Measurements from ENCODE around the gene KRT37. TPM values are rescaled to one million over a fixed set of nuclear protein-coding genes. Genes with fewer than 3 reads are reported as not detected.

Gene KRT37
- total RNA-seq, 2 experiments from 2014 or later: not detected

DNA sequence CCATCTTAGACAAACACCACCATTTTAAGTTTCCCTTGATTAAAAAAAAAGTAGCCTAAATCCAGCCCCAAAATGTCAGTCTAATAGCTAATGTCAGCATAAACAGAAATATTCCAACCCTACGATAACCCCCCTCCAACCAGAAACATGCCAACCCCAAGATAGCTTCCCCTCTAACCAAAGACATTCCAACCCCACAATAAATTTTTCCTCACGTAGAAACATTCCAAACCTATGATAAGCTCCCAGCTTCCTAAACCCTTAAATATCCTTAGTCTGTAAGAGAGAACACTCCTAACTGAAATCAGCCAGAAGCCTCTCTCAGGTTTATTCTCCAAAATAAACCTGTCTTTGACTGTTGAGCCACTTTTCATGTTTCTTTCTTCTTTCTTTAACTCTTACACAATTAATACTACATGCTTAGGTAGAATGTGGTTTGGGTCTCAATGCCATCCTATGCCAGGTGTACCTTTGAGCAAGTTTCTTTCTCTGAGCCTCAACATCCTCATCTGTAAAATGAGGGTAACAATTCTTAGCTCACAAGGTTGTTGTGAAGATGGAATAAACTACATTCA lies 26.9 kb upstream of the KRT37 start:
- Mint-ChIP-seq H3K4me1 (ENCODE audit: low read depth) (no peaks in the 10 kb centered on the region), H3K4me3 (no peak overlapping the region)
- CTCF ChIA-PET: interaction anchor here (1.1 to 1.3 kb wide), 2 partner anchors 98 to 197 kb away, joined by 3 to 6 read pairs; no protein-coding TSS in a partner anchor

DNA sequence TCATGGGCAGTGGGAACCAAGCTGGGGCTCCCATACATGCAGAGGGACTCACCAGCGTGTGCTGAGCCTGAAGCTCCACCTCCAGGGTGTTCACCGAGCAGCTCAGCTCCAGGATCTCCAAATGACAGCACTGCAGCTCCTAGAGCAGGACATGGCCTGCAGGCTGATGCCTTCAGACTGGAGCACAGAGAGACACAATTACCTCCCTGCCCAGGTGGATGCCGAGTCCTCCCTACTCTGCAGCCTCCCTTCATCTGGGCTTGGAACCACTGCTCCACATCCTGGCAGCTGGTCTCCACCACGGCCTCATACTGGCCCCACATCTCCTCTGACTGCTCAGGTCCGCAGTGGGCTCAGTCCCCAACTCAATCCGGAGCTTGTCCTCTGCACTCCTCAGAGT lies 24.6 kb upstream of the KRT37 start:
- Mint-ChIP-seq H3K27ac (no peak overlapping the region), H3K4me3 (no peak overlapping the region), H3K9me3 (ENCODE audit: insufficient read depth) (no peaks in the 10 kb centered on the region), H3K27me3 (ENCODE audit: low read depth) (peaks cover 12% of the 10 kb centered on the region), H3K4me1 (ENCODE audit: low read depth) (no peaks in the 10 kb centered on the region), H3K36me3 (ENCODE audit: low read depth) (no peaks in the 10 kb centered on the region)
- DNase-seq (no peak), ATAC-seq (no peak)
- CTCF ChIA-PET: no interaction called here
- POLR2A ChIA-PET: interaction anchor here (1.2 kb wide), 1 partner anchor 12 kb away, joined by 3 read pairs; no protein-coding TSS in a partner anchor

More for the DNA sequence above, 26.9 kb upstream of the KRT37 start:
- DNase-seq (no peak), ATAC-seq (no peak)
- Mint-ChIP-seq H3K27ac (no peak overlapping the region), H3K9me3 (ENCODE audit: insufficient read depth) (no peaks in the 10 kb centered on the region), H3K36me3 (ENCODE audit: low read depth) (no peaks in the 10 kb centered on the region), H3K27me3 (ENCODE audit: low read depth) (peaks cover 8% of the 10 kb centered on the region)
- POLR2A ChIA-PET: no interaction called here

DNA sequence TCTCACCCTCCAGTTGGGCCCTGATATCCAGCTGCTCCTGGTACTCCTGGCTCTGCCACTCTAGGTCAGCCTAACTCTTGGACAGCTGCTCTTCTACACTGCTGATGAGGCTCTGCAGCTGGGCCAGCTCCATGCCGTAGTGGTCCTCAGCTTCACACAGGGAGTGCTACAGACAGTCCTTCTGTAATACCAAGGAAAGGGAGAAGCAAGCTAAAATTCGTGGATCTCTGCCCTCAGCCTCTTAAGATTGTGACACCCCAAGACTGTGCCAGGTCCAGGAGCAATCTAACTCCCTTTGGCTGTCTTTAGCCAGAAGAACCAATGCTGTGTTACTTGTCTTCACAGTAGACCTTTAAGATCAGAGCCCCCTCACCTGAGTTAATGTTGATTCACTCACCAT lies 24.1 kb upstream of the KRT37 start:
- no peak overlapping the region for H3K27ac Mint-ChIP-seq
- ChIA-PET POLR2A (interaction anchor here (1.2 kb wide), 1 partner anchor 12 kb away, joined by 3 read pairs; no protein-coding TSS in a partner anchor), CTCF (no interaction called here)

DNA sequence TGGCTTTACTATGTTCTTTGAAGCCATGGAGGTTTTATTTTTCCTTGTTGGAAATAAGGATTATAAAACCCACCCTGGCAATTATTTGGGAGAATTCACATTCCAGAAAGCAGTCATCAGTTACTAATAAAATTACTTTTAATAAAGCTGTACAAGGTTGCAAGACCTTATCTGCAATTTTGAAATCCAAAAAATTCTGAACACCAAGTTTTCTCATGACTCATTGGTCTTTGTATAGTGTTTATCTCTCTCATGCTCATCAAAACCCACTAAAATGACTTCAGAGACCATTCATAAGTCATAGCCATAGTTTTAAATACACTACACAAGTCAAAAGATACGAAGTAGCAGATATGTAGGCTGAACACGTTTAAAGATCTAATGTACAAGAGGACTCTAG lies 22.4 kb upstream of the KRT37 start:
- DNase-seq: no peak
- no peaks in the 10 kb centered on the region for H3K4me1 Mint-ChIP-seq (ENCODE audit: low read depth)
- POLR2A ChIA-PET: no interaction called here
- H3K27ac Mint-ChIP-seq: no peak overlapping the region
- no peak overlapping the region for H3K4me3 Mint-ChIP-seq
- H3K27me3 Mint-ChIP-seq (ENCODE audit: low read depth): peaks cover 13% of the 10 kb centered on the region
- no peak for ATAC-seq
- no peaks in the 10 kb centered on the region for H3K36me3 Mint-ChIP-seq (ENCODE audit: low read depth)
- CTCF ChIA-PET: interaction anchor here (0.6 kb wide), 1 partner anchor 202 kb away, joined by 3 read pairs; no protein-coding TSS in a partner anchor
- no peaks in the 10 kb centered on the region for H3K9me3 Mint-ChIP-seq (ENCODE audit: insufficient read depth)

More for the DNA sequence above, 24.1 kb upstream of the KRT37 start:
- Mint-ChIP-seq H3K36me3 (ENCODE audit: low read depth) (no peaks in the 10 kb centered on the region), H3K9me3 (ENCODE audit: insufficient read depth) (no peaks in the 10 kb centered on the region), H3K27me3 (ENCODE audit: low read depth) (peaks cover 10% of the 10 kb centered on the region), H3K4me1 (ENCODE audit: low read depth) (no peaks in the 10 kb centered on the region), H3K4me3 (no peak overlapping the region)
- ATAC-seq (no peak), DNase-seq (no peak)

DNA sequence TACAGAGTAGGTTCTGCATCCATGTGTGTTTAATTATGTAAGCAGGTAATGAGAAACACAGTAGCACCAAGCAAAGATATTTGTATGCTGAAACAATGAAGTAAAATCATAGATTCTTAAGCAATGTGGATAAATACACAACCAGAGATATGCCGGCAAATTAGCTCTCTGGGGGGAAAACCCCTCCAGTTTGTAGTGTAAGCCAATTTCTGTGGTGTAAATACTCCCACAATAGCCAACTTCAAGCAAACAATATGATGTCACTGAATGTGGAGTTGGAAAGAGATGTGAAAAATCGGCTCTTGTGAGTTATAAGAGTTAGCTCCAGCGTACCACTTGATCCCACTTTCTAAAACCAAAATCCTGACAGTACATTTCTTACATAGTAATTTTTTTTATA lies 20.3 kb upstream of the KRT37 start:
- H3K36me3 Mint-ChIP-seq (ENCODE audit: low read depth): no peaks in the 10 kb centered on the region
- DNase-seq (no peak), ATAC-seq (no peak)
- peaks cover 12% of the 10 kb centered on the region for H3K27me3 Mint-ChIP-seq (ENCODE audit: low read depth)
- no peaks in the 10 kb centered on the region for H3K4me1 Mint-ChIP-seq (ENCODE audit: low read depth)
- ChIA-PET CTCF (no interaction called here), POLR2A (no interaction called here)
- H3K9me3 Mint-ChIP-seq (ENCODE audit: insufficient read depth): no peaks in the 10 kb centered on the region
- H3K4me3 Mint-ChIP-seq: no peak overlapping the region
- H3K27ac Mint-ChIP-seq: no peak overlapping the region

DNA sequence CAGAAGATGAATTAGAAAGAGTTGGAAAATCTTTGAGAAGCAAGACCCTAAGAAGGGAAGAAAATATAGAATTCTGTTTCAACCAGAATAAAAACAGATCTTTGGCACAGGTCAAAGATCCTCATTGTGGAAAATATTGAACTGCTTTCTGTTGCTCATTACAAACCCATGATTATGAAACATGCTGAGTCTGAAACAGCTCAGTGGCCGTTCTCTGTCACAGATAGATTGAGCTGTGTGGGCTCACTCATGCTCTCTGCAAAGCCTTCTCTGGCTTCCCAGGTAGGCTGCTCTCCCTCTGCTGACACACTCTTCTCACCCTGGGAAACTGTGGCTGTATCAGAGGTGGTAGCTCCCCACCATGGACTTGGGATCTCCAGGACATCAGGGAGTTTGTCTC lies 19.8 kb upstream of the KRT37 start:
- ChIA-PET POLR2A (no interaction called here), CTCF (no interaction called here)
- H3K27ac Mint-ChIP-seq: no peak overlapping the region
- ATAC-seq (no peak), DNase-seq (no peak)
- H3K9me3 Mint-ChIP-seq (ENCODE audit: insufficient read depth): no peaks in the 10 kb centered on the region
- H3K36me3 Mint-ChIP-seq (ENCODE audit: low read depth): no peaks in the 10 kb centered on the region
- H3K4me3 Mint-ChIP-seq: no peak overlapping the region
- peaks cover 12% of the 10 kb centered on the region for H3K27me3 Mint-ChIP-seq (ENCODE audit: low read depth)
- H3K4me1 Mint-ChIP-seq (ENCODE audit: low read depth): no peaks in the 10 kb centered on the region

DNA sequence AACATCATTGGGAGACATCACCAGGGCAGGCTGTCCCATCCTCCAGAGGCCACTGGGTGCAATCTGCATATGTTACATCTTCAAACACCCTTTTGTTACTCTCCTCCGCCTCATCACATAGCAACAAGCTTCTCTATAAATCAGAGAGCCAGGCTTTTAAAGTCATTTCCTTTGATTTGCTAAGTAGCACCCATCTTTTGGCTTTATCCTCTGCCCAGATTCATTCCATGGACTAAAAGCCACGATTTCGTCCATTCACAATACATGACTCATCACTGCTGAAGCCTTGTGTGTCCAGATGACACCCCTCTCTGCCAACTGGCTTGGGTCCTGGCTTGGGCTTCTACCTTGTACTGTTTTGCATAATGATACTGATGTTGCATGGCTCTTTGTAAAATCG lies 18.4 kb upstream of the KRT37 start:
- ATAC-seq (no peak), DNase-seq (no peak)
- POLR2A ChIA-PET: no interaction called here
- Mint-ChIP-seq H3K36me3 (ENCODE audit: low read depth) (no peaks in the 10 kb centered on the region), H3K4me1 (ENCODE audit: low read depth) (no peaks in the 10 kb centered on the region), H3K9me3 (ENCODE audit: insufficient read depth) (no peaks in the 10 kb centered on the region), H3K27me3 (ENCODE audit: low read depth) (peaks cover 12% of the 10 kb centered on the region), H3K4me3 (no peak overlapping the region), H3K27ac (no peak overlapping the region)
- CTCF ChIA-PET: no interaction called here

DNA sequence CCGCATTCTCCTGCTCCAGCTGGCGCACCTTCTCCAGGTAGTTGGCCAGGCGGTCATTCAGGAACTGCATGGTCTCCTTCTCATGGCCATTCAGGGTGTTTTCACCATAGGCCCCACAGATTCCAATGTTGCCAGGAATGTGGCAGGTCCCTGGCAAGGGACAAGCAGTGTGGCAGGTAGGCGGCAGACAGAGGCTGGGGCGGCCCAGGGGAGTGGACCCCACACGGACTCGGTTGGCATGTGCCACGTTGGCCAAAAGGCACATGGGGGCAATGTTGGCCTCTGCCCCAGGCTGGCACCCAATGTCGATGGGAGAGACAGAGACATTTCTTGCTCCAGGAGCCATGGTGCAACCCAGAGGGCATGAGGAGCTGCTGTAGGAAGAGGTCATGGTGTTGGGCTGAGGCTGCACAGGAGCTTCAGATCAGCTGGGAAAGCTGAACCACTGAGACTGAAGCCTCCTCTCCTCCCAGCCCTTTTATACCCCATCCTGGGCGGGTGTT lies 16.2 kb upstream of the KRT37 start, which contains the start of gene KRT38:
TSS of gene KRT38 (minus strand) at position 453 of the 503 bp plus-strand sequence. CDS start at position 391, 62 bp downstream.
- no peaks in the 10 kb centered on the region for H3K4me1 Mint-ChIP-seq (ENCODE audit: low read depth)
- H3K27me3 Mint-ChIP-seq (ENCODE audit: low read depth): peaks cover 12% of the 10 kb centered on the region
- no peaks in the 10 kb centered on the region for H3K9me3 Mint-ChIP-seq (ENCODE audit: insufficient read depth)
- no peak for DNase-seq
- H3K27ac Mint-ChIP-seq: no peak within 1 kb of the TSS
- no peak within 1 kb of the TSS for H3K4me3 Mint-ChIP-seq
- ChIA-PET POLR2A (no interaction called here), CTCF (no interaction called here)
- ATAC-seq: no peak
- no peaks in the 10 kb centered on the region for H3K36me3 Mint-ChIP-seq (ENCODE audit: low read depth)

DNA sequence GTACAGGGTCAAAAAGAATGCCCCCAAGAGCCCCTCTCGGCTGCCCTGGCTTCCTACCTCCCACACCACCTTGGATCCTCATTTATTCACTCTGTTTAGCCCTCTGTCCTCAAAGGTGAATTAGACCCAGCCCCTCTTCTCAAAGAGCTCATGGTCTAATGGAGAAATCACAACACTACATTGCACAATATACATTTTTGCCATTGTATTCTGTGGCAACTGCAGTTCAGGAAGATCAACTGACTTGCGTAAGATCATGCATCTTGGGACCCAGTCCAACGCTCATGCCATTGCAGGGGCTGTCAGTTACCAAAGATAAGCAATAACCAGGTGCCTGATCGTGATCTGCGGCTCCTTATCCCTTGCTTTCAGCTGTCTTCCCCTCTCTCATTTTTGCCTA lies 15.0 kb upstream of the KRT37 start:
- ChIA-PET CTCF (no interaction called here), POLR2A (no interaction called here)
- DNase-seq (no peak), ATAC-seq (no peak)
- no peaks in the 10 kb centered on the region for H3K4me1 Mint-ChIP-seq (ENCODE audit: low read depth)
- H3K27me3 Mint-ChIP-seq (ENCODE audit: low read depth): peaks cover 10% of the 10 kb centered on the region
- H3K4me3 Mint-ChIP-seq: no peak overlapping the region
- no peaks in the 10 kb centered on the region for H3K9me3 Mint-ChIP-seq (ENCODE audit: insufficient read depth)
- no peak overlapping the region for H3K27ac Mint-ChIP-seq
- no peaks in the 10 kb centered on the region for H3K36me3 Mint-ChIP-seq (ENCODE audit: low read depth)

DNA sequence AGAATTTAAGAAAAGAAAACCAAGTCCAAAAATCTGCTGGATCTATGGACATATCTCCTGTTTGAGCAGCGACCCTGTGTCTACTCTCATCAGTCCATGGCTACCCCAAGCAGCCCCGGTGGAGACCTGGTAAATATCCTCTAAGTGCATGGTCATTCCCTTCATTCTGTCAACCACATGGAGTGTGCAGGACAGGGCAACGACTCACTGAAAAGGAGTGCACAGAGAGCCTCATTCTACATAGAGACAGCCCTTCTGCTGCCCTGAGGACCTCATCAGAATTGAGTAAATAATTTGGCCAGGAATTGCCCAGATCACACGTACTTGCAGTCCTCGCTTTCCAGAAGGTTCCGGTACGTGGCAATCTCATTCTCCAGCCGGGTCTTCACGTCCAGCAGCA lies 13.4 kb upstream of the KRT37 start:
- ATAC-seq (no peak), DNase-seq (no peak)
- Mint-ChIP-seq H3K27ac (no peak overlapping the region), H3K4me1 (ENCODE audit: low read depth) (no peaks in the 10 kb centered on the region), H3K4me3 (no peak overlapping the region), H3K27me3 (ENCODE audit: low read depth) (peaks cover 7% of the 10 kb centered on the region), H3K9me3 (ENCODE audit: insufficient read depth) (no peaks in the 10 kb centered on the region), H3K36me3 (ENCODE audit: low read depth) (no peaks in the 10 kb centered on the region)
- CTCF ChIA-PET: no interaction called here
- POLR2A ChIA-PET: no interaction called here

DNA sequence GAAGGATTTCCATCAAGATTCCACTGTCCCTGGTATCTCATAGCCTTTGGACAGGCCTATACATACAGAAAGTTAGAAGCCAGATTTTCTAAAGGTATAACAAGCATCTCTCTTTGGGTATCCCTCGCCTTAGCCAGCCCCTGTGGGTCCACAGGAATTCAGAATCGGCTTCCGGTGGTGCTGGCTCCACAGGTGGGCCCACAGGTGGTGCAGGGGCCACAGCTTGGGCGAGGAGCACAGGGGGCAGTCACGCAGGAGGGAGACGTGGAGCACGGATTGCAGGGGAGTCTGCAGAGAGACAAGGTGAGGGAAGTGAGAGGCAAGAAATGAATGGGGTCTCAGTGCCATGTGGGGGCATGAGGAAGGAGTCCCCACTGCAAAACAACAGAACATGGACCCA lies 12.9 kb upstream of the KRT37 start:
- Mint-ChIP-seq H3K4me1 (ENCODE audit: low read depth) (no peaks in the 10 kb centered on the region), H3K27ac (no peak overlapping the region), H3K4me3 (no peak overlapping the region), H3K9me3 (ENCODE audit: insufficient read depth) (no peaks in the 10 kb centered on the region), H3K27me3 (ENCODE audit: low read depth) (peaks cover 7% of the 10 kb centered on the region), H3K36me3 (ENCODE audit: low read depth) (no peaks in the 10 kb centered on the region)
- CTCF ChIA-PET: no interaction called here
- DNase-seq (no peak), ATAC-seq (no peak)
- POLR2A ChIA-PET: no interaction called here

DNA sequence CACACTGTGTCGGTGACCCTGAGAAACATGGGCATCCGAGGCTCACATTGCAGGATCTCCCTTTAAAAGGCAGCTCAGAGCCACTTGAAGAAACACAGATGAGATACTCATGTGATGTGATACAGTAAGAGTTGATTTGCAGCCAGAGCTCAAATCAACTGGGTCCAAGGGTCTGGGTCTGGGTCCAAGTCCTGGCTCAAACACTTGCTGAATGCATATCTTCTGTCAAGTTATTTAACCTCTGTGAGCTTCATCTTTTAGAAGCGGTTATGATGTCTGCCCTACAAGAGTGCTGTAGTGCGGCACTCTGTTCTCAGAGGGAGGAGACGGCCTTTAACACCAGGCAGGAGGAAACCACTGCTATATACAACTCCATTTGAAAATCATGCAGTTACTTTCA lies 10.0 kb upstream of the KRT37 start:
- ATAC-seq (no peak), DNase-seq (no peak)
- Mint-ChIP-seq H3K27ac (no peak overlapping the region), H3K27me3 (ENCODE audit: low read depth) (peaks cover 4% of the 10 kb centered on the region), H3K4me3 (no peak overlapping the region), H3K4me1 (ENCODE audit: low read depth) (no peaks in the 10 kb centered on the region), H3K36me3 (ENCODE audit: low read depth) (no peaks in the 10 kb centered on the region), H3K9me3 (ENCODE audit: insufficient read depth) (no peaks in the 10 kb centered on the region)
- POLR2A ChIA-PET: no interaction called here
- CTCF ChIA-PET: interaction anchor here (0.7 to 1.3 kb wide), 3 partner anchors 18 to 228 kb away, joined by 3 read pairs; no protein-coding TSS in a partner anchor

DNA sequence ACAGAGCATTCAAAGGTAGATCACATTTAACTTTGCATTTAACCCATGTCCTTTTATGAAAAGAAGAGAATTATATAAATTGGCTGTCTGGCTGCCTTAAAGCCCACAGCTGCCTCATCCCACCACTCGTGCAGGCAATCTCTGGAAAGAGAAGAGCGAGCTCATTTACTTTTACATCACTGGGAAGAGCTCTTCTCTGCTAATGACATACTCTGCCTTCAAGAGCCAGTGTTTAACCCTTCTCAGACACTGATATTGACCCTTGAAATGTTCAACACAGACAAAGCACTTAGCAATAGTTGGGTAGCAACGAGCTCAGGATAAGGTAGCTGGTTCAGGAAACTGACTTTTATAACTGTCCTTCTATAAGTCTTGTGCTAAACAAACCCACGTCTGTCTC lies 9.6 kb upstream of the KRT37 start:
- H3K4me3 Mint-ChIP-seq: no peak overlapping the region
- H3K4me1 Mint-ChIP-seq (ENCODE audit: low read depth): no peaks in the 10 kb centered on the region
- H3K36me3 Mint-ChIP-seq (ENCODE audit: low read depth): no peaks in the 10 kb centered on the region
- no peak overlapping the region for H3K27ac Mint-ChIP-seq
- ATAC-seq (no peak), DNase-seq (no peak)
- H3K9me3 Mint-ChIP-seq (ENCODE audit: insufficient read depth): no peaks in the 10 kb centered on the region
- POLR2A ChIA-PET: no interaction called here
- CTCF ChIA-PET: interaction anchor here (0.7 to 1.3 kb wide), 3 partner anchors 18 to 229 kb away, joined by 3 read pairs; no protein-coding TSS in a partner anchor
- peaks cover 4% of the 10 kb centered on the region for H3K27me3 Mint-ChIP-seq (ENCODE audit: low read depth)

All from activated CD8-positive, alpha-beta T cell treated with anti-CD3 and anti-CD28 coated beads, Interleukin-2, amount 10 ng/mL, durations not matched to agents 7 days and 5 days (primary cell).